Liver (tissue), 9 donors: Measurements from ENCODE around the gene CAB39. TPM values are rescaled to one million over a fixed set of nuclear protein-coding genes. Genes with fewer than 3 reads are reported as not detected.

Experiments
- DNase-seq: peaks from one replicate; pipeline ENCODE4 v3.0.0-alpha.2; 2017; ENCODE audit warnings: low spot score
- H3K27ac ChIP-seq, 2 donors: one replicate each; pipeline ENCODE4 v1.7.0; 2013; ENCODE audit warnings: inconsistent platforms in 2 of 2, low read length in 2 of 2, control low read depth in 1 of 2, low read depth in 1 of 2, mild to moderate bottlenecking in 1 of 2
- H3K27me3 ChIP-seq, 4 donors: one replicate each; pipeline versions ENCODE4 v1.6.1 to v1.7.0; 2013; ENCODE audit warnings: low read length in 3 of 4, inconsistent platforms in 1 of 4, mild to moderate bottlenecking in 1 of 4, moderate library complexity in 1 of 4; ENCODE audit not compliant: control insufficient read depth in 4 of 4, insufficient read depth in 4 of 4
- H3K36me3 ChIP-seq, 4 donors: one replicate each; pipeline versions ENCODE4 v1.6.1 to v1.7.0; 2013; ENCODE audit warnings: low read length in 3 of 4, mild to moderate bottlenecking in 3 of 4, low read depth in 1 of 4, moderate library complexity in 1 of 4; ENCODE audit not compliant: control insufficient read depth in 4 of 4, insufficient read depth in 3 of 4
- H3K4me1 ChIP-seq, 4 donors: one replicate each; pipeline versions ENCODE4 v1.6.1 to v1.7.0; 2013; ENCODE audit warnings: low read length in 3 of 4, mild to moderate bottlenecking in 3 of 4, moderate library complexity in 1 of 4; ENCODE audit not compliant: control insufficient read depth in 4 of 4, insufficient read depth in 4 of 4
- H3K4me3 ChIP-seq, 3 donors: one replicate each; pipeline versions ENCODE4 v1.6.1 to v1.7.0; 2013; ENCODE audit warnings: low read length in 3 of 3, control low read depth in 1 of 3, low read depth in 1 of 3, mild to moderate bottlenecking in 1 of 3
- H3K9ac ChIP-seq, 2 donors: one replicate each; pipeline ENCODE4 v1.7.0; 2013; ENCODE audit warnings: low read length in 2 of 2, mild to moderate bottlenecking in 2 of 2, moderate library complexity in 2 of 2, control low read depth in 1 of 2, low read depth in 1 of 2
- H3K9me3 ChIP-seq, 4 donors: one replicate each; pipeline versions ENCODE4 v1.6.1 to v1.7.0; 2013; ENCODE audit warnings: low read length in 3 of 4; ENCODE audit not compliant: control insufficient read depth in 4 of 4
- EGR1 ChIP-seq, 2 donors: IDR thresholded peaks; 2 replicates each; pipeline ENCODE4 v1.6.1; 2016 to 2018; ENCODE audit warnings: antibody characterized with exemption in 2 of 2, low read depth in 2 of 2
- FOXA1 ChIP-seq: IDR thresholded peaks from 2 replicates; pipeline ENCODE4 v1.6.1; 2016; ENCODE audit warnings: antibody characterized with exemption
- FOXA2 ChIP-seq: IDR thresholded peaks from 2 replicates; pipeline ENCODE4 v1.6.1; 2016; ENCODE audit warnings: antibody characterized with exemption
- GABPA ChIP-seq, 2 donors: IDR thresholded peaks in 1 of 2; conservative IDR thresholded peaks in 1 of 2; 2 replicates each; pipeline ENCODE4 v1.6.1; 2016; ENCODE audit warnings: antibody characterized with exemption in 2 of 2, mild to moderate bottlenecking in 1 of 2, moderate library complexity in 1 of 2
- HNF4A ChIP-seq, 2 donors: conservative IDR thresholded peaks; 2 replicates each; pipeline ENCODE4 v1.6.1; 2016; ENCODE audit warnings: antibody characterized with exemption in 2 of 2, mild to moderate bottlenecking in 2 of 2
- JUND ChIP-seq, 2 donors: IDR thresholded peaks; 2 replicates each; pipeline ENCODE4 v1.6.1; 2016; ENCODE audit warnings: antibody characterized with exemption in 2 of 2
- NR2F2 ChIP-seq: IDR thresholded peaks from 2 replicates; pipeline ENCODE4 v1.6.1; 2016; ENCODE audit warnings: antibody characterized with exemption
- RAD21 ChIP-seq, 2 donors: IDR thresholded peaks; 2 replicates each; pipeline ENCODE4 v1.6.1; 2016; ENCODE audit warnings: antibody characterized with exemption in 2 of 2, mild to moderate bottlenecking in 2 of 2
- RXRA ChIP-seq, 2 donors: IDR thresholded peaks; 2 replicates each; pipeline ENCODE4 v1.6.1; 2017 to 2018; ENCODE audit warnings: antibody characterized with exemption in 2 of 2, mild to moderate bottlenecking in 1 of 2
- SP1 ChIP-seq: IDR thresholded peaks from 2 replicates; pipeline ENCODE4 v1.6.1; 2018; ENCODE audit warnings: antibody characterized with exemption, mild to moderate bottlenecking
- TAF1 ChIP-seq: conservative IDR thresholded peaks from 2 replicates; pipeline ENCODE4 v1.6.1; 2016; ENCODE audit warnings: antibody characterized with exemption, mild to moderate bottlenecking
- WGBS: extraction: QIAGEN DNeasy Blood & Tissue Kit; methylation state at CpG from one replicate; pipeline ENCODE4 v1.1.7; 2013; 5-methylcytosine and 5-hydroxymethylcytosine counted together
- polyA plus RNA-seq, 2 donors: library from polyadenylated mRNA; stranded (reverse) in 1 of 2; unstranded in 1 of 2; fragments of 200-250 nt in 1 of 2; fragments of >200 nt in 1 of 2; fragmentation: Nextera tagmentation in 1 of 2; extraction: Ambion mirVana in 1 of 2; gene quantifications; one replicate each; pipeline versions ENCODE4 v1.2.1 to v1.2.3, GENCODE V29; 2013 to 2015
- total RNA-seq, 2 donors: library from RNA; depleted of rRNA; stranded (reverse); fragments of >200 nt; gene quantifications; one replicate each; pipeline ENCODE4 v1.2.3, GENCODE V29; 2014
- TF ChIP-seq, protein P1 (sequence below): IDR thresholded peaks from 2 replicates; pipeline ENCODE4 v1.6.1; 2016; ENCODE audit warnings: antibody characterized with exemption
- TF ChIP-seq, protein P2 (sequence below): IDR thresholded peaks from 2 replicates; pipeline ENCODE4 v1.6.1; 2016; ENCODE audit warnings: antibody characterized with exemption
- TF ChIP-seq, protein P3 (sequence below): IDR thresholded peaks from 2 replicates; pipeline ENCODE4 v1.6.1; 2016; ENCODE audit warnings: antibody characterized with exemption, mild to moderate bottlenecking
- TF ChIP-seq, protein P4 (sequence below): fragments of 150-350 bp; IDR thresholded peaks from 2 replicates; pipeline ENCODE4 v1.5.1; 2017; ENCODE audit warnings: improper control_type of control experiment, low read depth, low read length; ENCODE audit not compliant: missing input control
- TF ChIP-seq, protein P5 (sequence below): IDR thresholded peaks from 2 replicates; pipeline ENCODE4 v1.6.1; 2016; ENCODE audit warnings: antibody characterized with exemption
- donor health status: healthy.
- donor health status: healthy.
- donor health status: healthy.
- donor health status: healthy.
- donor health status: healthy.

Gene CAB39
- total and polyA plus RNA-seq, 4 donors, result 9.2 to 39.8 (median 26.5) TPM

DNA sequence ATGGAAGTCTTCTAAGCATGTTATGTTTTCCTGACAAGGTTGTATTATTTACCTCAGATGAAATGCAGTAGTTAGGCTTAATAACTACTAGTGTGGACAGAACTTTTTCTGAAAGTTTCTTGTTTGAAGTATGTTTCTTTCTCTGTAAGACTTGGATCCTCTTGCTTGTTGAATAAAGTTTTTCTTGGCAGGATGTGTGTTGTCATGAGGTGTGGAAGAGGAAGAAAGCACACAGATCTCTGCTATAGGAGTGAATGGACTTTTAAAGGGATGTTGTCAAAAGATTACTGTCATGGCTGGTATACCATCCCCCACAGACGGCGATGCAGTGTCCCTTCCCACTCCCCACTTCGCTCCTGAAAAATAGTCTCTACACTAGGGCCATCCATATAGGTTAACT lies 2.6 kb downstream of the CAB39 start:
- no peak for DNase-seq
- TF ChIP-seq, protein P1, sequence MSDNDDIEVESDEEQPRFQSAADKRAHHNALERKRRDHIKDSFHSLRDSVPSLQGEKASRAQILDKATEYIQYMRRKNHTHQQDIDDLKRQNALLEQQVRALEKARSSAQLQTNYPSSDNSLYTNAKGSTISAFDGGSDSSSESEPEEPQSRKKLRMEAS, result no peak
- no peak for TF ChIP-seq FOXA1
- TF ChIP-seq, protein P2, sequence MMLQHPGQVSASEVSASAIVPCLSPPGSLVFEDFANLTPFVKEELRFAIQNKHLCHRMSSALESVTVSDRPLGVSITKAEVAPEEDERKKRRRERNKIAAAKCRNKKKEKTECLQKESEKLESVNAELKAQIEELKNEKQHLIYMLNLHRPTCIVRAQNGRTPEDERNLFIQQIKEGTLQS, result no peak
- TF ChIP-seq TAF1, result no peak
- TF ChIP-seq RAD21 (IDR thresholded peaks at IDR 0.05), result no peak
- TF ChIP-seq, protein P3, sequence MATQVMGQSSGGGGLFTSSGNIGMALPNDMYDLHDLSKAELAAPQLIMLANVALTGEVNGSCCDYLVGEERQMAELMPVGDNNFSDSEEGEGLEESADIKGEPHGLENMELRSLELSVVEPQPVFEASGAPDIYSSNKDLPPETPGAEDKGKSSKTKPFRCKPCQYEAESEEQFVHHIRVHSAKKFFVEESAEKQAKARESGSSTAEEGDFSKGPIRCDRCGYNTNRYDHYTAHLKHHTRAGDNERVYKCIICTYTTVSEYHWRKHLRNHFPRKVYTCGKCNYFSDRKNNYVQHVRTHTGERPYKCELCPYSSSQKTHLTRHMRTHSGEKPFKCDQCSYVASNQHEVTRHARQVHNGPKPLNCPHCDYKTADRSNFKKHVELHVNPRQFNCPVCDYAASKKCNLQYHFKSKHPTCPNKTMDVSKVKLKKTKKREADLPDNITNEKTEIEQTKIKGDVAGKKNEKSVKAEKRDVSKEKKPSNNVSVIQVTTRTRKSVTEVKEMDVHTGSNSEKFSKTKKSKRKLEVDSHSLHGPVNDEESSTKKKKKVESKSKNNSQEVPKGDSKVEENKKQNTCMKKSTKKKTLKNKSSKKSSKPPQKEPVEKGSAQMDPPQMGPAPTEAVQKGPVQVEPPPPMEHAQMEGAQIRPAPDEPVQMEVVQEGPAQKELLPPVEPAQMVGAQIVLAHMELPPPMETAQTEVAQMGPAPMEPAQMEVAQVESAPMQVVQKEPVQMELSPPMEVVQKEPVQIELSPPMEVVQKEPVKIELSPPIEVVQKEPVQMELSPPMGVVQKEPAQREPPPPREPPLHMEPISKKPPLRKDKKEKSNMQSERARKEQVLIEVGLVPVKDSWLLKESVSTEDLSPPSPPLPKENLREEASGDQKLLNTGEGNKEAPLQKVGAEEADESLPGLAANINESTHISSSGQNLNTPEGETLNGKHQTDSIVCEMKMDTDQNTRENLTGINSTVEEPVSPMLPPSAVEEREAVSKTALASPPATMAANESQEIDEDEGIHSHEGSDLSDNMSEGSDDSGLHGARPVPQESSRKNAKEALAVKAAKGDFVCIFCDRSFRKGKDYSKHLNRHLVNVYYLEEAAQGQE, result no peak
- no peak for TF ChIP-seq HNF4A (conservative IDR thresholded peaks at IDR 0.05)
- TF ChIP-seq EGR1 (IDR thresholded peaks at IDR 0.05; ENCODE audit: low read depth in 2 of 2), result no peak
- TF ChIP-seq RXRA (IDR thresholded peaks at IDR 0.05), result no peak
- Histone ChIP-seq H3K9ac (no peak overlapping the region), H3K27me3 (no peaks in the 10 kb centered on the region), H3K36me3 (peaks cover 0 to 2% (median 0%) of the 10 kb centered on the region in 4 donors), H3K27ac (no peak overlapping the region), H3K4me3 (no peak overlapping the region), H3K4me1 (peaks cover 4 to 29% (median 21%) of the 10 kb centered on the region in 4 donors), H3K9me3 (no peaks in the 10 kb centered on the region)
- 78% methylated on average over 3 of the region's 3 CpGs for WGBS

DNA sequence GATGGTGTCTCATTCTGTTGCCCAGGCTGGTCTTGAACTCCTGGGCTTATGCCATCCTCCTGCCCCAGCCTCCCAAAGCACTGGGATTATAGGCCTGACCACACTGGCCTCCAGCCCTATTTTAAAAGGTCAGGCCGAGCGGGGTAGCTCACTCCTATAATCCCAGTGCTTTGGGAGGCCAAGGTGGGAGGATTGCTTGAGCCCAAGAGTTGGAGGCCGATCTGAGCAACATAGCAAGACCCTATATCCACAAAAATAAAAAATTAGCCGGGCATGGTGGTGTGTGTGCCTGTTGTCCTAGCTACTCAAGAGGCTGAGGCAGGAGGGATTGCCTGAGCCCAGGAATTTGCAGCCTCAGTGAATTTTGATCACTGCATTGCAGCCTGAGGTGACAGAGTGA lies 3.9 kb downstream of the CAB39 start:
- Histone ChIP-seq H3K27ac (no peak overlapping the region), H3K4me1 (peaks cover 4 to 29% (median 21%) of the 10 kb centered on the region in 4 donors), H3K9ac (no peak overlapping the region), H3K4me3 (no peak overlapping the region), H3K9me3 (no peaks in the 10 kb centered on the region), H3K36me3 (peaks cover 0 to 2% (median 0%) of the 10 kb centered on the region in 4 donors), H3K27me3 (no peaks in the 10 kb centered on the region)
- 98% methylated on average over 4 of the region's 4 CpGs for WGBS
- DNase-seq, result no peak
- no peak for TF ChIP-seq FOXA1
- TF ChIP-seq, protein P4, sequence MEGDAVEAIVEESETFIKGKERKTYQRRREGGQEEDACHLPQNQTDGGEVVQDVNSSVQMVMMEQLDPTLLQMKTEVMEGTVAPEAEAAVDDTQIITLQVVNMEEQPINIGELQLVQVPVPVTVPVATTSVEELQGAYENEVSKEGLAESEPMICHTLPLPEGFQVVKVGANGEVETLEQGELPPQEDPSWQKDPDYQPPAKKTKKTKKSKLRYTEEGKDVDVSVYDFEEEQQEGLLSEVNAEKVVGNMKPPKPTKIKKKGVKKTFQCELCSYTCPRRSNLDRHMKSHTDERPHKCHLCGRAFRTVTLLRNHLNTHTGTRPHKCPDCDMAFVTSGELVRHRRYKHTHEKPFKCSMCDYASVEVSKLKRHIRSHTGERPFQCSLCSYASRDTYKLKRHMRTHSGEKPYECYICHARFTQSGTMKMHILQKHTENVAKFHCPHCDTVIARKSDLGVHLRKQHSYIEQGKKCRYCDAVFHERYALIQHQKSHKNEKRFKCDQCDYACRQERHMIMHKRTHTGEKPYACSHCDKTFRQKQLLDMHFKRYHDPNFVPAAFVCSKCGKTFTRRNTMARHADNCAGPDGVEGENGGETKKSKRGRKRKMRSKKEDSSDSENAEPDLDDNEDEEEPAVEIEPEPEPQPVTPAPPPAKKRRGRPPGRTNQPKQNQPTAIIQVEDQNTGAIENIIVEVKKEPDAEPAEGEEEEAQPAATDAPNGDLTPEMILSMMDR, result no peak
- TF ChIP-seq, protein P1, result no peak
- no peak for TF ChIP-seq HNF4A (conservative IDR thresholded peaks at IDR 0.05)
- TF ChIP-seq SP1, result no peak
- no peak for TF ChIP-seq FOXA2
- no peak for TF ChIP-seq JUND (IDR thresholded peaks at IDR 0.05)
- TF ChIP-seq, protein P5, sequence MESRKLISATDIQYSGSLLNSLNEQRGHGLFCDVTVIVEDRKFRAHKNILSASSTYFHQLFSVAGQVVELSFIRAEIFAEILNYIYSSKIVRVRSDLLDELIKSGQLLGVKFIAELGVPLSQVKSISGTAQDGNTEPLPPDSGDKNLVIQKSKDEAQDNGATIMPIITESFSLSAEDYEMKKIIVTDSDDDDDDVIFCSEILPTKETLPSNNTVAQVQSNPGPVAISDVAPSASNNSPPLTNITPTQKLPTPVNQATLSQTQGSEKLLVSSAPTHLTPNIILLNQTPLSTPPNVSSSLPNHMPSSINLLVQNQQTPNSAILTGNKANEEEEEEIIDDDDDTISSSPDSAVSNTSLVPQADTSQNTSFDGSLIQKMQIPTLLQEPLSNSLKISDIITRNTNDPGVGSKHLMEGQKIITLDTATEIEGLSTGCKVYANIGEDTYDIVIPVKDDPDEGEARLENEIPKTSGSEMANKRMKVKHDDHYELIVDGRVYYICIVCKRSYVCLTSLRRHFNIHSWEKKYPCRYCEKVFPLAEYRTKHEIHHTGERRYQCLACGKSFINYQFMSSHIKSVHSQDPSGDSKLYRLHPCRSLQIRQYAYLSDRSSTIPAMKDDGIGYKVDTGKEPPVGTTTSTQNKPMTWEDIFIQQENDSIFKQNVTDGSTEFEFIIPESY, result no peak
- TF ChIP-seq RXRA (IDR thresholded peaks at IDR 0.05), result no peak
- no peak for TF ChIP-seq RAD21 (IDR thresholded peaks at IDR 0.05)
- no peak for TF ChIP-seq EGR1 (IDR thresholded peaks at IDR 0.05; ENCODE audit: low read depth in 2 of 2)
- TF ChIP-seq GABPA (IDR thresholded peaks at IDR 0.05 in 1 of 2, conservative IDR thresholded peaks at IDR 0.05 in 1 of 2), result no peak
- TF ChIP-seq NR2F2, result no peak
- TF ChIP-seq, protein P2, result no peak
